PC-9 (cell line): ENCODE data around the gene PRAMEF20.
"Not testable (repeated sequence)": the region's sequence is repeated elsewhere in the genome, so short reads cannot be mapped to it uniquely, and the experiment has no call there.

ENCODE experiments used
- EZH2 ChIP-seq: fragments of 200-600 bp; sonication (generic); IDR thresholded peaks from 2 replicates; pipeline ENCODE4 v1.8.0; 2017; ENCODE audit warnings: antibody characterized with exemption, low read depth
- TF ChIP-seq, protein P1 (sequence below): fragments of 200-600 bp; sonication (generic); conservative IDR thresholded peaks from 2 replicates; pipeline ENCODE4 v1.6.1; 2017; ENCODE audit warnings: mixed run types, antibody characterized with exemption, mild to moderate bottlenecking, moderate library complexity

DNA sequence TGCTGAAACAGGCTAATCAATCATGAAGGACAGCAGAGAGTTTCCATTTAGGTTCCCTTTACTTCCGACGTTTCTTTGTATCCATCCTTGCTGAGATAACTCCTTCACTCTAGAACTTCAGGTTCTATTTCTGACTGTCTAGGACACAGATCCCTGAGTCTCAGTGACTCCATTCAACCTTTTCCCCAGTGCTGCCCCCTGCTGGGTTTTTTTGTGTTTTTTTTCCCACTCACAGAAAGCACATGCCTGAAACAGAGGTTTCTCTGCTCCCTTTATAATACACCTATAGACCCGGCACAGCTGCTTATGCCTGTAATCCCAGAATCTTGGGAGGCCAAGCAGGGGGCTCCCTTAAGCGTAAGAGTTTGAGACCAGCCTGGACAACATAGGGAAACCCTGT lies 41.7 kb upstream of the PRAMEF20 start:
- TF ChIP-seq, protein P1, sequence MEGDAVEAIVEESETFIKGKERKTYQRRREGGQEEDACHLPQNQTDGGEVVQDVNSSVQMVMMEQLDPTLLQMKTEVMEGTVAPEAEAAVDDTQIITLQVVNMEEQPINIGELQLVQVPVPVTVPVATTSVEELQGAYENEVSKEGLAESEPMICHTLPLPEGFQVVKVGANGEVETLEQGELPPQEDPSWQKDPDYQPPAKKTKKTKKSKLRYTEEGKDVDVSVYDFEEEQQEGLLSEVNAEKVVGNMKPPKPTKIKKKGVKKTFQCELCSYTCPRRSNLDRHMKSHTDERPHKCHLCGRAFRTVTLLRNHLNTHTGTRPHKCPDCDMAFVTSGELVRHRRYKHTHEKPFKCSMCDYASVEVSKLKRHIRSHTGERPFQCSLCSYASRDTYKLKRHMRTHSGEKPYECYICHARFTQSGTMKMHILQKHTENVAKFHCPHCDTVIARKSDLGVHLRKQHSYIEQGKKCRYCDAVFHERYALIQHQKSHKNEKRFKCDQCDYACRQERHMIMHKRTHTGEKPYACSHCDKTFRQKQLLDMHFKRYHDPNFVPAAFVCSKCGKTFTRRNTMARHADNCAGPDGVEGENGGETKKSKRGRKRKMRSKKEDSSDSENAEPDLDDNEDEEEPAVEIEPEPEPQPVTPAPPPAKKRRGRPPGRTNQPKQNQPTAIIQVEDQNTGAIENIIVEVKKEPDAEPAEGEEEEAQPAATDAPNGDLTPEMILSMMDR: not testable (repeated sequence)
- TF ChIP-seq EZH2: not testable (repeated sequence)
